22Rv1 (cell line): ENCODE measurements around the gene CCDC185.

Experiments
- ZFX ChIP-seq: fragments of 450-650 bp; IDR thresholded peaks from 2 replicates; pipeline ENCODE4 v1.6.1; 2017; ENCODE audit warnings: antibody characterized with exemption, borderline replicate concordance
- TF ChIP-seq, protein P1 (sequence below): fragments of 450-650 bp; IDR thresholded peaks from 2 replicates; pipeline ENCODE4 v1.5.1; 2017; ENCODE audit warnings: mild to moderate bottlenecking

DNA sequence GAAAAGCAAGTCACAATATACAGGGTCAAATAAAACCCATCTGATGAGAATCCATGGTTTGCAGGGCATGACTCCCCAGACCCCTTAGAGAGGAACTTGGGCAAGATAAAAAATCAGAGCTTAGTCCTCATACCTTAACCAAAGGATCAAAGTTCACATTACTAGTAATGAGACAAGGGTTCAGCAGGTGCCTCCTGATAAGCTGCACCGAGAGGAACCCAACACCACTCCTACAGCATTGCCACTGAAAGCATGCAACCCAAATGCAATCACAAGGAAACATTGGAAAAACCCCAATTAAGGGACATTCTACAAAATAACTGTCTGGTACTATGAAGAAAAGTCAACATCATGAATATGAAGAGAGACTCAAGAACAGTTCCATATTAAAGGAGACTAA is 29.7 kb downstream of the CCDC185 start:
- TF ChIP-seq, protein P1, sequence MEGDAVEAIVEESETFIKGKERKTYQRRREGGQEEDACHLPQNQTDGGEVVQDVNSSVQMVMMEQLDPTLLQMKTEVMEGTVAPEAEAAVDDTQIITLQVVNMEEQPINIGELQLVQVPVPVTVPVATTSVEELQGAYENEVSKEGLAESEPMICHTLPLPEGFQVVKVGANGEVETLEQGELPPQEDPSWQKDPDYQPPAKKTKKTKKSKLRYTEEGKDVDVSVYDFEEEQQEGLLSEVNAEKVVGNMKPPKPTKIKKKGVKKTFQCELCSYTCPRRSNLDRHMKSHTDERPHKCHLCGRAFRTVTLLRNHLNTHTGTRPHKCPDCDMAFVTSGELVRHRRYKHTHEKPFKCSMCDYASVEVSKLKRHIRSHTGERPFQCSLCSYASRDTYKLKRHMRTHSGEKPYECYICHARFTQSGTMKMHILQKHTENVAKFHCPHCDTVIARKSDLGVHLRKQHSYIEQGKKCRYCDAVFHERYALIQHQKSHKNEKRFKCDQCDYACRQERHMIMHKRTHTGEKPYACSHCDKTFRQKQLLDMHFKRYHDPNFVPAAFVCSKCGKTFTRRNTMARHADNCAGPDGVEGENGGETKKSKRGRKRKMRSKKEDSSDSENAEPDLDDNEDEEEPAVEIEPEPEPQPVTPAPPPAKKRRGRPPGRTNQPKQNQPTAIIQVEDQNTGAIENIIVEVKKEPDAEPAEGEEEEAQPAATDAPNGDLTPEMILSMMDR, result no peak
- TF ChIP-seq ZFX, result no peak
